BLaER1 (cell line): ENCODE results near the gene MMP24OS.
"Not testable (repeated sequence)": the region's sequence is repeated elsewhere in the genome, so short reads cannot be mapped to it uniquely, and the experiment has no call there.

Experiments
- H3K27ac ChIP-seq: shearing (Covaris generic); formaldehyde crosslinking; 2 replicates; pipeline ENCODE4 v1.8.1; 2022
- H3K27me3 ChIP-seq: shearing (Covaris generic); formaldehyde crosslinking; 2 replicates; pipeline ENCODE4 v1.8.1; 2022
- H3K36me3 ChIP-seq: shearing (Covaris generic); formaldehyde crosslinking; 2 replicates; pipeline ENCODE4 v1.8.1; 2022
- H3K4me1 ChIP-seq: shearing (Covaris generic); formaldehyde crosslinking; 2 replicates; pipeline ENCODE4 v1.8.1; 2022
- H3K4me2 ChIP-seq: shearing (Covaris generic); formaldehyde crosslinking; 2 replicates; pipeline ENCODE4 v1.8.1; 2022
- H3K4me3 ChIP-seq: shearing (Covaris generic); formaldehyde crosslinking; 2 replicates; pipeline ENCODE4 v1.8.1; 2022
- H3K9ac ChIP-seq: shearing (Covaris generic); formaldehyde crosslinking; 2 replicates; pipeline ENCODE4 v1.8.1; 2022
- H3K9me3 ChIP-seq: shearing (Covaris generic); formaldehyde crosslinking; 2 replicates; pipeline ENCODE4 v1.8.1; 2022
- H4K20me1 ChIP-seq: shearing (Covaris generic); formaldehyde crosslinking; 2 replicates; pipeline ENCODE4 v1.8.1; 2022
- Cebpa-rat ChIP-seq: shearing (Covaris generic); IDR thresholded peaks from 2 replicates; pipeline ENCODE4 v1.8.1; 2022

The MMP24OS gene

DNA sequence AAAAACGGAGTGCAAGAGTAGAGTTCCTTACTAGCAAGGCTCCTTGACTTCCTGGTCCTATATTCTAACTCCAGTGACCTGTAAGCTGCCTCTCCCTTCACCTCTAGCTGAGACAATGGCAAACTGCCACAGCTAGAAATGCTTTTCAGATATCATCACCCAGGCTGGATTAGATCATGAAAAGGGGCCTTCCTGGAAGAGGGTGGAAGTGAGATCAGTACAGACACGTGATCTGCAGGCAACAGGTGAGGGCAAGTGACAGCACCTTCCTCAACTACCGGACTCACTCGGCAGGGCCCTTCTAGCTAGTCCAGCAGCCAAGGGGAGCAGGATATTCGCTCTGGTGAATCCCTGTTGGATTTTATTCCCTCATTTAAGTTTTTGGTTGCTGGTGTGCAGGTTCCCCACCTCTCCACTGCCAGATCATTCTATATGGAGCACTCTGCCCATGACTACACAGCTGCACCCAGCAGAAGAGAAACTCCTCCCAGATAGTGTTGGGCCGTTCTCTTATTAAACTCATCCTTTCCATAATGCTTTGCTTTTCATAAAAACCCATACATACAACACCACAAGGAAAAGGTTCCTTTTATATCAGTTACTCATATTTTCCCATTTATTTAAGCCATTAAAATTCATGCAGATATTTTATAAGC lies 40.7 kb upstream of the MMP24OS start:
- no peak for TF ChIP-seq Cebpa-rat
- Histone ChIP-seq H3K4me3 (no peak overlapping the region), H3K4me2 (no peak overlapping the region), H3K36me3 (peaks cover 40% of the 10 kb centered on the region), H3K27me3 (no peaks in the 10 kb centered on the region), H3K9ac (no peak overlapping the region), H3K4me1 (no peaks in the 10 kb centered on the region; the same call in 1 of the 2 replicates), H3K9me3 (no peaks in the 10 kb centered on the region), H3K27ac (no peak overlapping the region), H4K20me1 (no peaks in the 10 kb centered on the region)

DNA sequence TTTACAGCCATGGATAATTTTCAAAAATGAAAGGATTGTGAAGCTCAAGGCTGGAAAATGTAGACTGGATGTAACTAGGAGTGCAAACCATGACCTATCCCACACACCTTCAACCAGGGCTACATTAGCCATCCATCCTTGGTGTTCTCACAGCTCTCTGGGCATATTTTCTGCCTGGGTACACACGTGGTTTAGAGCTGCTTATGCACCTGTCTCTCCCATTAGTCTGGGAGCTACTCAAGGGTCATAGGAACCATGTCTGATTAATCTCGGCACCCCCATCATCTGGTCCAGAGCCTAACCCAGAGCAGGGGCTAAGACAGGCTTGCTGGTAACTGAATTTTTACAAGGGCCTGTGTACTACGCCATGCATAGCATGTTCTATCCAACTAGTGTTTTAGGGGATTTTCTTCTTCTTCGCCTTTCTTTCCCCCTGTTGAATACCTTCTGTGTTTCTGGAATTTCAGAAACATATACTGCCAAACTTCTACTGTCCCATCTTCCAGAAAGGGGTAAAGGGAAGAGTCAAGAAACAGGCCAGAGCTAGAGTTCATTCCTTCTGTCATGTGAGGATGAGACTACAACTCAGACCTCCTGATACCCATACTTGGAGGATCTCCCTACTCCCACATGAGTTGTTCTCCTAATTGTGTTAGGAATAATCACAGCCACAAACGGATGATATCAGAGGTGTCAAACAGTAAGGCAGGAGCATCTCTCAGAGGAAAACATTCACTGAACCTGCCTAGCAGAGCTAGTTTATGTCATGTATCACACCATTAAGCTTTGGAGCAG lies 39.7 kb upstream of the MMP24OS start:
- H3K9me3 ChIP-seq: no peaks in the 10 kb centered on the region
- peaks cover 45% of the 10 kb centered on the region for H3K36me3 ChIP-seq
- no peaks in the 10 kb centered on the region; the same call in 1 of the 2 replicates for H3K4me1 ChIP-seq
- H3K27ac ChIP-seq: no peak overlapping the region
- no peaks in the 10 kb centered on the region for H4K20me1 ChIP-seq
- no peak for TF ChIP-seq Cebpa-rat
- no peak overlapping the region for H3K9ac ChIP-seq
- H3K27me3 ChIP-seq: no peaks in the 10 kb centered on the region
- H3K4me2 ChIP-seq: no peak overlapping the region
- H3K4me3 ChIP-seq: no peak overlapping the region

DNA sequence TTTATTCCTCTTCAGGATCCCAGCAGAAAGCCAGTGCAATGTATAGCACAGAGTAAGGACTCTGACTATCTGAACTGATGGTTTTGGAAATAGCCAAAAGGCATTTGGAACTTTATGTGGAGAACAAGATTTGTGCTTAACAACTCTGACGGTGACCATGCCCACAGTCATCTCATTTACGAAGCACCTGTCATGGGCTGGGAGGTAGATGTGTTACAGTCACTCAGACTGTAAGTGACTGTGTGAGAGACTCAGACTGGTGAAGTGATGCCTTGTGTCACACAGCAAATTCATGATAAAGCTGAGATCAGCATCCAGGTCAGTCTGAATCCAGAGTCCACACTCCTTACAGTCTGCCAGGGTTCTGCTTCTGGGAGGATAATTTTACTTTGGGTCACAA lies 38.2 kb upstream of the MMP24OS start:
- Histone ChIP-seq H4K20me1 (no peaks in the 10 kb centered on the region), H3K27ac (no peak overlapping the region), H3K36me3 (peaks cover 47% of the 10 kb centered on the region), H3K4me1 (no peaks in the 10 kb centered on the region; the same call in 1 of the 2 replicates), H3K4me2 (no peak overlapping the region), H3K9me3 (no peaks in the 10 kb centered on the region), H3K9ac (no peak overlapping the region), H3K27me3 (no peaks in the 10 kb centered on the region), H3K4me3 (no peak overlapping the region)
- no peak for TF ChIP-seq Cebpa-rat

DNA sequence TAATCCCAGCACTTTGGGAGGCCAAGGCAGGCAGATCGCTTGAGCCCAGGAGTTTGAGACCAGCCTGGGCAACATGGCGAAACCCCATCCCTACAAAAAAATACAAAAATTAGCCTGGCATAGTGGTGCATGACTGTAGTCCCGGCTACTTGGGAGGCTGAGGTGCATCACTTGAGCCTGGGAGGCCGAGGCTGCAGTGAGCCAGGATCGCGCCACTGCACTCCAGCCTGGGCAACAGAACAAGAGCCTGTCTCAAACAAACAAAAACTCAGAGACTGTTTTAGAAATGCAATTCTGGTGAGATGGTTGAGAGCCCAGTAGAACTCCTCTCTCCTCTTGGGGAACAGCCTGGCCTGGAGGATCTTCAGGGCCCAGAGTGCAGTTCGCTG lies 37.7 kb upstream of the MMP24OS start:
- not testable (repeated sequence) for H3K9ac ChIP-seq, H3K4me3 ChIP-seq, H3K27ac ChIP-seq, H3K27me3 ChIP-seq, H4K20me1 ChIP-seq, H3K4me1 ChIP-seq, H3K4me2 ChIP-seq, H3K9me3 ChIP-seq
- H3K36me3 ChIP-seq: peaks cover 47% of the 10 kb centered on the region

DNA sequence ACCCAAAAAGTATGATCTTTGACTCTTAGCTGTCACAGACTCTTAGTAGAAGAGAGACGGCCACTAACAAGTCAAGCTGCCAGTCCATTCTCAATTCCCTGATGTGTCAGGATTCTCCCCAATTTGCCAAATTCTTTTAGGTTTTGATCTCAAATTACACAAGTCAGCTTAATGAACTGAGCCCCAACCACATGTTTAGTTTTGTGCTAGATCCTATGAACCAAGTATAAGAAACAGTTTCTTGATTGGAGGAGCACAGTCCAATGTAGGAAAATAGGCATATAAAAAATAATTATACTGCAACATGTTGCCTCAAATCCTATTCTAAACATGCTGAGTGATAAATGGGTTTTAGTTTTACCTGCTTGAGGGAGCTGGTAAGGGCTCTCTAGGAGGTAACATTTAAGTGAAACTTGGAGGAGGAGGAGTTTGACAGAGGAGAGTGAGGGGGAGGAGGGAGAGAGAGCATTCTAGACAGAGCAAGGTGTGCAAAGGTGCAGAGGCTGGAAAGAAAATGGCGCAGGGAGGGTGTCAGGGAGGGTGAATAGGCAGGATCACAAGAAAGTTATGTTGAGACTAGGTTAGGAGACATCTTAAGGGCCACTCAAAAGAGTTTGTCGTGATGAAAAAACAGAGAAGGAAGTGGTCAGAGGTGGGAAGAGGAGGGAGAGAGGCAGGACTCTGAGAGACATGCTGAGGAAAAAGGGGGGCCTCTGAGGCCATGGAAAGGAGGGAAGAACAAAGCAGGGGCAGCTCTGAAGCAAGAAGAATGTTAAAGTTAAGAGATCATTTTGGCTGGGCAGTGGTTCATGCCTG lies 37.1 kb upstream of the MMP24OS start:
- no peak overlapping the region for H3K9ac ChIP-seq
- no peaks in the 10 kb centered on the region; the same call in 1 of the 2 replicates for H3K4me1 ChIP-seq
- H3K27ac ChIP-seq: no peak overlapping the region
- H3K36me3 ChIP-seq: peaks cover 47% of the 10 kb centered on the region
- H4K20me1 ChIP-seq: no peaks in the 10 kb centered on the region
- no peaks in the 10 kb centered on the region for H3K27me3 ChIP-seq
- no peaks in the 10 kb centered on the region for H3K9me3 ChIP-seq
- TF ChIP-seq Cebpa-rat: no peak
- no peak overlapping the region for H3K4me3 ChIP-seq
- H3K4me2 ChIP-seq: no peak overlapping the region

DNA sequence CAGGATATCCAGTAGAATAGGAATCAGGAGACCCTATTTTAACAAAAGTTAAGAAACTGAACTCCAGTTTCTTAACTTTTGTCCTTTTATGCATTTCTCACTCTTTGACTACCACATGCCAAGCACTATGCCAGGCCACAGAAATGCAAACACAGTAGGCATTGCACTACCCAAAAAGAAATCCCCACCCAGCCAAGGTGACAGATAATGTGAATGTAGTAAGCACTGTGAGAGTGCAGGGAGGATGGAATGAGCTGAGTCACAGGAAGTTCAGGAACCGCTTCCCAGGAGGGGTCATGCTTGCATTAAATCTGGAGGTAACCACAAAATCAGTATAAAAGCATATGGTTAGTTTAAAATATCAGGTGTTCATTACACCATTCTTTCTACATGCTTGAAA lies 34.4 kb upstream of the MMP24OS start:
- no peak overlapping the region for H3K27ac ChIP-seq

DNA sequence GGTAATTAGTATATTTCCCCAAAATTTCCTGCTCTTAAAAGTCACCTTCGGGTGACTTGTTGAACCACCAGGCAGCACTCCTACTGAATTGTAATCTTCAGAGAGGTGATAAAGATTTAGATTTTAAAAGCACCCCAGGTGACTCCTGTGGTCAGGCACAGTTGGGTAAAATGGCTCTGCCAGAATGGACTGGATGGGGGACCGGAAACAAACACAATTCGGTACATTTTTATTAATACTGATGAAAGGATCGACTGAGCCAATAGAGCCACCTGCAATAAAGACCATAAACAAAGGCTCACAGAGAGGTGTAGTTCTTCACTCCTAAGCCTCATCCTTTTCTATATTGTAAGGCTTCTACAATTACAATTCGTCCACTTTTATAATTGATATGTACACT lies 33.9 kb upstream of the MMP24OS start:
- H4K20me1 ChIP-seq: no peaks in the 10 kb centered on the region
- H3K4me1 ChIP-seq: peaks cover 10% of the 10 kb centered on the region
- H3K27ac ChIP-seq: no peak overlapping the region
- H3K9ac ChIP-seq: no peak overlapping the region
- no peaks in the 10 kb centered on the region for H3K27me3 ChIP-seq
- no peak overlapping the region for H3K4me2 ChIP-seq
- no peak overlapping the region for H3K4me3 ChIP-seq
- TF ChIP-seq Cebpa-rat: no peak
- peaks cover 54% of the 10 kb centered on the region for H3K36me3 ChIP-seq
- no peaks in the 10 kb centered on the region for H3K9me3 ChIP-seq

More for the DNA sequence above, 34.4 kb upstream of the MMP24OS start:
- Histone ChIP-seq H3K4me3 (no peak overlapping the region), H3K9ac (no peak overlapping the region), H4K20me1 (no peaks in the 10 kb centered on the region), H3K4me1 (peaks cover 10% of the 10 kb centered on the region), H3K9me3 (no peaks in the 10 kb centered on the region), H3K27me3 (no peaks in the 10 kb centered on the region), H3K36me3 (peaks cover 54% of the 10 kb centered on the region), H3K4me2 (no peak overlapping the region)
- no peak for TF ChIP-seq Cebpa-rat

DNA sequence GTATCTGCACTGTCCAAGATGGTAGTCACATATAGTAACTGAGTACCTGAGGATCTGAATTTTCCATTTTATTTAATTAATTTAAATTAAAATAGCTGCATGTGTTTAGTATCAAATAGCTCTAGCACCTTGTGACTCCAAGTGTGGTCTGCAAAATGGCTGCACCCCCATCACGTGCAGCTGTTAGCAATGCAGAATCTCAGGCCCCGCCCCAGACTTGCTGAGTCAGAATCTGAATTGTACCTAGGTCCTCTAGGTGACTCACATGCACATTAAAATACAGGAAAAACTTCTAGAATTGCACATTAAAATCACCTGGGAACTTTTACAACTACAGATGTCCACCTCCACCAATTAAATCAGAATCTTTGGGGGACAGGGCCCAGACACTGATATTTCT lies 33.5 kb upstream of the MMP24OS start:
- H3K4me2 ChIP-seq: no peak overlapping the region
- no peak for TF ChIP-seq Cebpa-rat
- H3K9ac ChIP-seq: no peak overlapping the region
- no peaks in the 10 kb centered on the region for H3K27me3 ChIP-seq
- H3K4me1 ChIP-seq: peaks cover 10% of the 10 kb centered on the region
- no peak overlapping the region for H3K27ac ChIP-seq
- H3K9me3 ChIP-seq: no peaks in the 10 kb centered on the region
- peaks cover 58% of the 10 kb centered on the region for H3K36me3 ChIP-seq
- H4K20me1 ChIP-seq: no peaks in the 10 kb centered on the region
- H3K4me3 ChIP-seq: no peak overlapping the region

DNA sequence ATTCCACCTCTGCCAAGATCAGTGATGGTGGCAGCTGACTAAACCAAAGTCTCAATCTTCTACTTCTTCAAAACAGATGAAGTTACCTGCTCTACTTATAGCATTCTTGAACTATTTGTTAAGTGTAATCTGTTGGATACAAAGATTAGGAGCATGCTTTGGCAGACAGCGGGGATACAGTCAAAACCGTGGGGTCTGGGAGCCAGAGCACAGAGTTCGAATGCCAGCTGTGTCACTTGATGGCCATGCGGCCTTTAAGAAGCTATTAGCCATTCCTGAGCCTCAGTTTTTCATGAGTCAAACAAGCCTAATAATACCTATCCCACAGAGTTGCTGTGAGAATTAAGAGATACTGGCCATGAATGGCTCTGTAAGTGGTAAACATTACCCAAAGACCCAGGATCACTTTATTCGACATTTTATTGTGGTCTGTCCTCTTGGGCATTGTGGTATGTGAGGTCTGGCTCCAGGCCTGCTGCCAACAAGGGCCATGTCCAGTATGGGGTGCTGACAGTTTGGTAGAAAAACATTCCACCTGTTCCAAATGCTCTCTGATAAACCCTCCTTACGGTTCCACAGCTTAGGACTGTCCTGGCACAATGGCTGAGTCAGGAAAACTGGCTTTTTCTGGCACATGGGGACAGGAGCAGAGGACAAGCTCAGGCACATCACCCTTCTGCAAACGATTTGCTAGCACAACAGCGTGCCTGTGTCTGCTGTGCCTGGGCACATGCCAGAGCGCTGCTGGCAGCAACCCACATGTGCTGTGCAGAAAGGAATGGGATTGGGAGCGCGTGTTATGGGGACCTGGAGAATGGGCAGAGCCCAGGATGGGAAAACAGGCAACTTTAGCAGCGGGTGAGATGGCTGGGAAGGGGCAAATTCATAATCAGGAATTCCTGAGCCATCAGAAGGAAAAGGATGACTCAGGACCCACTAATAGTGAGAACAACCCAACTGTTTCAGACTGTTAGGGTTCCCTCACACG lies 30.0 kb upstream of the MMP24OS start:
- no peak overlapping the region for H3K9ac ChIP-seq
- TF ChIP-seq Cebpa-rat: no peak
- H3K9me3 ChIP-seq: no peaks in the 10 kb centered on the region
- H3K4me1 ChIP-seq: peaks cover 10% of the 10 kb centered on the region
- no peaks in the 10 kb centered on the region for H4K20me1 ChIP-seq
- H3K4me3 ChIP-seq: no peak overlapping the region
- H3K4me2 ChIP-seq: peak overlapping the region; percentile 0; the same call in 1 of the 2 replicates
- H3K27me3 ChIP-seq: no peaks in the 10 kb centered on the region
- H3K27ac ChIP-seq: no peak overlapping the region
- H3K36me3 ChIP-seq: peaks cover 57% of the 10 kb centered on the region
